Measurements from ENCODE around the gene CSTF1.
"Not testable (repeated sequence)": the region's sequence is repeated elsewhere in the genome, so short reads cannot be mapped to it uniquely, and the experiment has no call there.

CSTF1 gene

GRCh38 chr20:56390396-56390795 is 2.0 kb upstream of the CSTF1 start:
- not testable (repeated sequence) for H3K9me3 ChIP-seq (ENCODE audit: control insufficient read depth, low read length); H3K4me3 ChIP-seq (ENCODE audit: low read length); H3K27me3 ChIP-seq (replicated peaks; ENCODE audit: control insufficient read depth, insufficient read depth, low read length); H3K9ac ChIP-seq (ENCODE audit: low read length); H3K36me3 ChIP-seq (ENCODE audit: control insufficient read depth, insufficient read depth, low read length, severe bottlenecking); DNase-seq (ENCODE audit: low read depth)
- peaks cover 17% of the 10 kb centered on the region for H3K4me1 ChIP-seq (ENCODE audit: control insufficient read depth, insufficient read depth, low read length)

- peak; percentile 2 for DNase-seq (ENCODE audit: low read depth)
- peak overlapping the region; percentile 90 for H3K9ac ChIP-seq (ENCODE audit: low read length)
- peak overlapping the region; percentile 92 for H3K4me3 ChIP-seq (ENCODE audit: low read length)
- peaks cover 11% of the 10 kb centered on the region for H3K36me3 ChIP-seq (ENCODE audit: control insufficient read depth, insufficient read depth, low read length, severe bottlenecking)
- H3K9me3 ChIP-seq (ENCODE audit: control insufficient read depth, low read length): no peaks in the 10 kb centered on the region
- H3K4me1 ChIP-seq (ENCODE audit: control insufficient read depth, insufficient read depth, low read length): peaks cover 17% of the 10 kb centered on the region
- no peaks in the 10 kb centered on the region for H3K27me3 ChIP-seq (replicated peaks; ENCODE audit: control insufficient read depth, insufficient read depth, low read length)
Measured at GRCh38 chr20:56391037-56391436, 1.4 kb upstream of the CSTF1 start.

- Histone ChIP-seq H3K36me3 (ENCODE audit: control insufficient read depth, insufficient read depth, low read length, severe bottlenecking) (peaks cover 17% of the 10 kb centered on the region), H3K9me3 (ENCODE audit: control insufficient read depth, low read length) (no peaks in the 10 kb centered on the region), H3K27me3 (replicated peaks; ENCODE audit: control insufficient read depth, insufficient read depth, low read length) (no peaks in the 10 kb centered on the region), H3K9ac (ENCODE audit: low read length) (peak overlapping the region; percentile 90), H3K4me1 (ENCODE audit: control insufficient read depth, insufficient read depth, low read length) (peaks cover 17% of the 10 kb centered on the region), H3K4me3 (ENCODE audit: low read length) (peak overlapping the region; percentile 92)
- DNase-seq (ENCODE audit: low read depth): no peak
Measured at GRCh38 chr20:56391596-56392131, 781 bp upstream of the CSTF1 start.

GRCh38 chr20:56392881-56393482 is 537 bp downstream of the CSTF1 start:
- H3K9ac ChIP-seq (ENCODE audit: low read length): peak overlapping the region; percentile 90
- peaks cover 17% of the 10 kb centered on the region for H3K4me1 ChIP-seq (ENCODE audit: control insufficient read depth, insufficient read depth, low read length)
- peak overlapping the region; percentile 92 for H3K4me3 ChIP-seq (ENCODE audit: low read length)
- peak; percentile 17 for DNase-seq (ENCODE audit: low read depth)
- no peaks in the 10 kb centered on the region for H3K27me3 ChIP-seq (replicated peaks; ENCODE audit: control insufficient read depth, insufficient read depth, low read length)
- peaks cover 30% of the 10 kb centered on the region for H3K36me3 ChIP-seq (ENCODE audit: control insufficient read depth, insufficient read depth, low read length, severe bottlenecking)
- H3K9me3 ChIP-seq (ENCODE audit: control insufficient read depth, low read length): no peaks in the 10 kb centered on the region

GRCh38 chr20:56393653-56394052 is 1.2 kb downstream of the CSTF1 start:
- Histone ChIP-seq H3K9me3 (ENCODE audit: control insufficient read depth, low read length) (no peaks in the 10 kb centered on the region), H3K4me1 (ENCODE audit: control insufficient read depth, insufficient read depth, low read length) (peaks cover 17% of the 10 kb centered on the region), H3K4me3 (ENCODE audit: low read length) (peak overlapping the region; percentile 92), H3K9ac (ENCODE audit: low read length) (peak overlapping the region; percentile 90), H3K27me3 (replicated peaks; ENCODE audit: control insufficient read depth, insufficient read depth, low read length) (no peaks in the 10 kb centered on the region), H3K36me3 (ENCODE audit: control insufficient read depth, insufficient read depth, low read length, severe bottlenecking) (peaks cover 37% of the 10 kb centered on the region)
- DNase-seq (ENCODE audit: low read depth): peak; percentile 2

- Histone ChIP-seq H3K4me3 (ENCODE audit: low read length) (no peak overlapping the region), H3K4me1 (ENCODE audit: control insufficient read depth, insufficient read depth, low read length) (peaks cover 17% of the 10 kb centered on the region), H3K36me3 (ENCODE audit: control insufficient read depth, insufficient read depth, low read length, severe bottlenecking) (peaks cover 49% of the 10 kb centered on the region), H3K9ac (ENCODE audit: low read length) (no peak overlapping the region), H3K9me3 (ENCODE audit: control insufficient read depth, low read length) (no peaks in the 10 kb centered on the region), H3K27me3 (replicated peaks; ENCODE audit: control insufficient read depth, insufficient read depth, low read length) (no peaks in the 10 kb centered on the region)
- no peak for DNase-seq (ENCODE audit: low read depth)
Measured at GRCh38 chr20:56395166-56395565, 2.7 kb downstream of the CSTF1 start.

GRCh38 chr20:56400001-56400640 is 7.7 kb downstream of the CSTF1 start:
- Histone ChIP-seq H3K9me3 (ENCODE audit: control insufficient read depth, low read length) (no peaks in the 10 kb centered on the region), H3K9ac (ENCODE audit: low read length) (no peak overlapping the region), H3K36me3 (ENCODE audit: control insufficient read depth, insufficient read depth, low read length, severe bottlenecking) (peaks cover 85% of the 10 kb centered on the region), H3K27me3 (replicated peaks; ENCODE audit: control insufficient read depth, insufficient read depth, low read length) (no peaks in the 10 kb centered on the region), H3K4me1 (ENCODE audit: control insufficient read depth, insufficient read depth, low read length) (no peaks in the 10 kb centered on the region), H3K4me3 (ENCODE audit: low read length) (no peak overlapping the region)
- peak; percentile 91 for DNase-seq (ENCODE audit: low read depth)

- no peak for DNase-seq (ENCODE audit: low read depth)
- no peaks in the 10 kb centered on the region for H3K27me3 ChIP-seq (replicated peaks; ENCODE audit: control insufficient read depth, insufficient read depth, low read length)
- H3K4me1 ChIP-seq (ENCODE audit: control insufficient read depth, insufficient read depth, low read length): no peaks in the 10 kb centered on the region
- H3K9me3 ChIP-seq (ENCODE audit: control insufficient read depth, low read length): no peaks in the 10 kb centered on the region
- H3K36me3 ChIP-seq (ENCODE audit: control insufficient read depth, insufficient read depth, low read length, severe bottlenecking): peaks cover 75% of the 10 kb centered on the region
- no peak overlapping the region for H3K9ac ChIP-seq (ENCODE audit: low read length)
- H3K4me3 ChIP-seq (ENCODE audit: low read length): no peak overlapping the region
Measured at GRCh38 chr20:56403465-56403864, 11.0 kb downstream of the CSTF1 start.

GRCh38 chr20:56405356-56405755 is 12.9 kb downstream of the CSTF1 start:
- H3K9me3 ChIP-seq (ENCODE audit: control insufficient read depth, low read length); DNase-seq (ENCODE audit: low read depth); H3K27me3 ChIP-seq (replicated peaks; ENCODE audit: control insufficient read depth, insufficient read depth, low read length); H3K4me1 ChIP-seq (ENCODE audit: control insufficient read depth, insufficient read depth, low read length); H3K4me3 ChIP-seq (ENCODE audit: low read length); H3K9ac ChIP-seq (ENCODE audit: low read length): not testable (repeated sequence)
- H3K36me3 ChIP-seq (ENCODE audit: control insufficient read depth, insufficient read depth, low read length, severe bottlenecking): peaks cover 59% of the 10 kb centered on the region

GRCh38 chr20:56406910-56407309 is 14.5 kb downstream of the CSTF1 start:
- peaks cover 11% of the 10 kb centered on the region for H3K4me1 ChIP-seq (ENCODE audit: control insufficient read depth, insufficient read depth, low read length)
- no peaks in the 10 kb centered on the region for H3K9me3 ChIP-seq (ENCODE audit: control insufficient read depth, low read length)
- H3K4me3 ChIP-seq (ENCODE audit: low read length): no peak overlapping the region
- no peaks in the 10 kb centered on the region for H3K27me3 ChIP-seq (replicated peaks; ENCODE audit: control insufficient read depth, insufficient read depth, low read length)
- no peak for DNase-seq (ENCODE audit: low read depth)
- peaks cover 48% of the 10 kb centered on the region for H3K36me3 ChIP-seq (ENCODE audit: control insufficient read depth, insufficient read depth, low read length, severe bottlenecking)
- H3K9ac ChIP-seq (ENCODE audit: low read length): no peak overlapping the region

GRCh38 chr20:56409521-56409920 is 17.1 kb downstream of the CSTF1 start:
- no peaks in the 10 kb centered on the region for H3K27me3 ChIP-seq (replicated peaks; ENCODE audit: control insufficient read depth, insufficient read depth, low read length)
- H3K36me3 ChIP-seq (ENCODE audit: control insufficient read depth, insufficient read depth, low read length, severe bottlenecking): peaks cover 27% of the 10 kb centered on the region
- no peak overlapping the region for H3K9ac ChIP-seq (ENCODE audit: low read length)
- peaks cover 20% of the 10 kb centered on the region for H3K4me1 ChIP-seq (ENCODE audit: control insufficient read depth, insufficient read depth, low read length)
- H3K4me3 ChIP-seq (ENCODE audit: low read length): no peak overlapping the region
- peak; percentile 20 for DNase-seq (ENCODE audit: low read depth)
- no peaks in the 10 kb centered on the region for H3K9me3 ChIP-seq (ENCODE audit: control insufficient read depth, low read length)

Measured in adipocyte (in vitro differentiated cells).